ENCODE measurements around the gene SCUBE1.

- TF ChIP-seq POLR2AphosphoS5 (IDR thresholded peaks at IDR 0.05; ENCODE audit: borderline replicate concordance, low read depth, low read length) (no peak; the same call in 1 of the 2 replicates), EZH2 (IDR thresholded peaks at IDR 0.05) (no peak), FOXP2 (optimal IDR thresholded peaks at IDR 0.05; ENCODE audit: control extremely low read depth, extremely low read length, insufficient read depth) (no peak)
Measured at GRCh38 chr22:43298062-43298801, 44.9 kb downstream of the SCUBE1 start.
